G401.6 (cell line): ENCODE data around the gene BRIP1.
"Not testable (repeated sequence)": the region's sequence is repeated elsewhere in the genome, so short reads cannot be mapped to it uniquely, and the experiment has no call there.

ENCODE experiments used
- FAIRE-seq: peaks from 2 replicates; lab custom pipeline; 2012; peaks lifted over from hg19 to GRCh38; lab: Jason Lieb, UNC

The BRIP1 gene

GRCh38 chr17:61727798-61728197 is 135.5 kb downstream of the BRIP1 start:
- not testable (repeated sequence) for FAIRE-seq

GRCh38 chr17:61726977-61727376 is 136.4 kb downstream of the BRIP1 start:
- no peak for FAIRE-seq

- no peak for FAIRE-seq
Observed at GRCh38 chr17:61724777-61725176, 138.6 kb downstream of the BRIP1 start.

GRCh38 chr17:61723914-61724313 is 139.4 kb downstream of the BRIP1 start:
- no peak for FAIRE-seq

- no peak for FAIRE-seq
Observed at GRCh38 chr17:61723183-61723582, 140.1 kb downstream of the BRIP1 start.

- FAIRE-seq, result no peak
Observed at GRCh38 chr17:61722398-61722797, 140.9 kb downstream of the BRIP1 start.

- FAIRE-seq, result no peak
Observed at GRCh38 chr17:61720016-61720795, 143.1 kb downstream of the BRIP1 start.

GRCh38 chr17:61719220-61719619 is 144.1 kb downstream of the BRIP1 start:
- FAIRE-seq, result not testable (repeated sequence)

GRCh38 chr17:61718022-61718421 is 145.3 kb downstream of the BRIP1 start:
- no peak for FAIRE-seq

GRCh38 chr17:61717352-61717751 is 146.0 kb downstream of the BRIP1 start:
- no peak for FAIRE-seq

- FAIRE-seq, result no peak
Observed at GRCh38 chr17:61716225-61716829, 147.0 kb downstream of the BRIP1 start.

- FAIRE-seq, result no peak
Observed at GRCh38 chr17:61715348-61715747, 148.0 kb downstream of the BRIP1 start.

- no peak for FAIRE-seq
Observed at GRCh38 chr17:61714300-61714699, 149.0 kb downstream of the BRIP1 start.

GRCh38 chr17:61713035-61713434 is 150.3 kb downstream of the BRIP1 start:
- no peak for FAIRE-seq

GRCh38 chr17:61710546-61710945 is 152.8 kb downstream of the BRIP1 start:
- FAIRE-seq, result no peak

GRCh38 chr17:61709567-61709966 is 153.8 kb downstream of the BRIP1 start:
- no peak for FAIRE-seq

- no peak for FAIRE-seq
Observed at GRCh38 chr17:61704935-61705449, 158.3 kb downstream of the BRIP1 start.

GRCh38 chr17:61702450-61702849 is 160.9 kb downstream of the BRIP1 start:
- FAIRE-seq, result no peak

GRCh38 chr17:61701978-61702377 is 161.3 kb downstream of the BRIP1 start:
- FAIRE-seq, result no peak

- FAIRE-seq, result no peak
Observed at GRCh38 chr17:61701334-61701733, 162.0 kb downstream of the BRIP1 start.

GRCh38 chr17:61700252-61700651 is 163.1 kb downstream of the BRIP1 start:
- no peak for FAIRE-seq

GRCh38 chr17:61699694-61700093 is 163.6 kb downstream of the BRIP1 start:
- no peak for FAIRE-seq

- FAIRE-seq, result no peak
Observed at GRCh38 chr17:61699032-61699431, 164.3 kb downstream of the BRIP1 start.

- FAIRE-seq, result no peak
Observed at GRCh38 chr17:61698244-61698643, 165.1 kb downstream of the BRIP1 start.
